Measurements from ENCODE around the gene INPP5J. TPM values are rescaled to one million over a fixed set of nuclear protein-coding genes. Genes with fewer than 3 reads are reported as not detected.

The INPP5J gene
- total and polyA plus RNA-seq, 10 of the 15 experiments (the other 5 are each of a cell fraction or from before 2014, with no cell fraction given) = 0.18 to 2.8 (median 1.5) TPM; not detected in 1

- TF ChIP-seq ZBED1 (IDR thresholded peaks at IDR 0.05; ENCODE audit: borderline replicate concordance) (no peak), CBFB (IDR thresholded peaks at IDR 0.05; ENCODE audit: low read depth) (no peak)
Observed at GRCh38 chr22:31122196-31122531, 602 bp upstream of the INPP5J start (continued).

GRCh38 chr22:31123292-31123602 is 481 bp downstream of the INPP5J start:
- ChIA-PET RAD21 (ENCODE audit: unreplicated experiment) (no interaction called here), CTCF (no interaction called here), SMC1A (ENCODE audit: uncharacterized antibody, unreplicated experiment) (no interaction called here), POLR2A (no interaction called here)
- DNase-seq (ENCODE audit: low read depth, low spot score) = no peak
- FAIRE-seq = no peak
- 36% methylated on average over 4 of the region's 4 CpGs for WGBS (ENCODE audit: insufficient coverage, insufficient replicate concordance, low lambda C conversion rate, missing lambda C conversion rate)
- no peaks in the 10 kb centered on the region for H3K79me2 ChIP-seq (ENCODE audit: control insufficient read depth, insufficient read depth, low read length)
- no peaks in the 10 kb centered on the region for H4K20me1 ChIP-seq (ENCODE audit: control insufficient read depth, insufficient read depth)
- no peak for ATAC-seq
- no peaks in the 10 kb centered on the region for H3K4me1 ChIP-seq (ENCODE audit: control insufficient read depth, insufficient read depth, low read length)
- H3K4me3 ChIP-seq = no peak overlapping the region
- H3K9me3 ChIP-seq (replicated peaks; ENCODE audit: control insufficient read depth, insufficient read depth, low read length) = no peaks in the 10 kb centered on the region
- H3K36me3 ChIP-seq (ENCODE audit: control insufficient read depth in 2 of 2, insufficient read depth in 2 of 2, low read length in 1 of 2) = no peaks in the 10 kb centered on the region
- BruUV-seq (replicated peaks) = no TSS peak
- in situ Hi-C loops (cut with MboI) (no loop called here), intact Hi-C loops (cut with micrococcal nuclease; ENCODE audit: unreplicated experiment) (no loop called here)
- no peak overlapping the region for H2AFZ ChIP-seq (ENCODE audit: control insufficient read depth, low read depth, low read length)
- no peak overlapping the region for H3K9ac ChIP-seq (ENCODE audit: control insufficient read depth, insufficient read depth, low read length)
- no peak overlapping the region for H3K27ac ChIP-seq (ENCODE audit: control insufficient read depth, insufficient read depth)
- no peaks in the 10 kb centered on the region for H3K27me3 ChIP-seq (replicated peaks in 1 of 2; ENCODE audit: control insufficient read depth in 2 of 2, insufficient read depth in 2 of 2, low read length in 1 of 2)
- H3K4me2 ChIP-seq (ENCODE audit: control insufficient read depth, insufficient read depth) = no peak overlapping the region
- TF ChIP-seq IKZF2 (IDR thresholded peaks at IDR 0.05) (no peak), HCFC1 (IDR thresholded peaks at IDR 0.05; ENCODE audit: low read length) (no peak), NFYA (IDR thresholded peaks at IDR 0.05; ENCODE audit: borderline replicate concordance, low read depth, low read length) (no peak), EP300 (IDR thresholded peaks at IDR 0.05; ENCODE audit: borderline replicate concordance in 1 of 2, control insufficient read depth in 1 of 2, low read depth in 2 of 2, low read length in 2 of 2) (no peak), SMARCA5 (IDR thresholded peaks at IDR 0.05) (no peak), EZH2 (IDR thresholded peaks at IDR 0.05; ENCODE audit: borderline replicate concordance, control insufficient read depth, low read depth, low read length) (no peak), CUX1 (IDR thresholded peaks at IDR 0.05; ENCODE audit: insufficient replicate concordance, low read depth, low read length) (no peak), TCF3 (IDR thresholded peaks at IDR 0.05; ENCODE audit: borderline replicate concordance, insufficient read depth, low read depth, low read length) (no peak), PAX8 (IDR thresholded peaks at IDR 0.05) (no peak), CBX3 (IDR thresholded peaks at IDR 0.05; ENCODE audit: borderline replicate concordance, low read depth) (no peak), NR2C2 (IDR thresholded peaks at IDR 0.05; ENCODE audit: borderline replicate concordance, control insufficient read depth, insufficient read length, low read depth) (no peak), CBX5 (IDR thresholded peaks at IDR 0.05; ENCODE audit: low read depth) (no peak), SP1 (IDR thresholded peaks at IDR 0.05; ENCODE audit: low read depth, low read length) (no peak), E2F8 (IDR thresholded peaks at IDR 0.05; ENCODE audit: low read depth, partially characterized antibody) (no peak)

Data from GM12878 (cell line).